HL-60/S4 treated with phorbol 12-myristate 13-acetate at 8.2 ng/mL for 4 days and 3 days (cell line): Measurements from ENCODE around the gene GCC1.

Experiments used
- in situ Hi-C: fragments of 300-500 bp; cut with MboI; formaldehyde crosslinking; loops from 2 replicates; pipeline ENCODE4 v1.15.0; 2022; ENCODE audit warnings: low sequenced_read_pairs

The GCC1 gene, protein sequence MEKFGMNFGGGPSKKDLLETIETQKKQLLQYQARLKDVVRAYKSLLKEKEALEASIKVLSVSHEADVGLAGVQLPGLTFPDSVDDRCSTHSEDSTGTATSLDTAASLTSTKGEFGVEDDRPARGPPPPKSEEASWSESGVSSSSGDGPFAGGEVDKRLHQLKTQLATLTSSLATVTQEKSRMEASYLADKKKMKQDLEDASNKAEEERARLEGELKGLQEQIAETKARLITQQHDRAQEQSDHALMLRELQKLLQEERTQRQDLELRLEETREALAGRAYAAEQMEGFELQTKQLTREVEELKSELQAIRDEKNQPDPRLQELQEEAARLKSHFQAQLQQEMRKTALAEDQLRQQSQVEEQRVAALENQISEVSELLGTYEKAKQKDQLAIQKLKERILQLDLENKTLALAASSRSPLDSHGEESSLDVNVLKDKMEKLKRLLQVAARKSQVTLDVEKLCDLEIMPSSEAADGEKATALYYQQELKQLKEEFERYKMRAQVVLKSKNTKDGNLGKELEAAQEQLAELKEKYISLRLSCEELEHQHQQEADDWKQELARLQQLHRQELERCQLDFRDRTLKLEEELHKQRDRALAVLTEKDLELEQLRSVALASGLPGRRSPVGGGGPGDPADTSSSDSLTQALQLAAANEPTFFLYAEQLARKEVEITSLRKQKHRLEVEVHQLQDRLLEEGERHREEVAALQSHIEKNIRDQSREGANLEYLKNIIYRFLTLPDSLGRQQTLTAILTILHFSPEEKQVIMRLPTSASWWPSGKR

DNA sequence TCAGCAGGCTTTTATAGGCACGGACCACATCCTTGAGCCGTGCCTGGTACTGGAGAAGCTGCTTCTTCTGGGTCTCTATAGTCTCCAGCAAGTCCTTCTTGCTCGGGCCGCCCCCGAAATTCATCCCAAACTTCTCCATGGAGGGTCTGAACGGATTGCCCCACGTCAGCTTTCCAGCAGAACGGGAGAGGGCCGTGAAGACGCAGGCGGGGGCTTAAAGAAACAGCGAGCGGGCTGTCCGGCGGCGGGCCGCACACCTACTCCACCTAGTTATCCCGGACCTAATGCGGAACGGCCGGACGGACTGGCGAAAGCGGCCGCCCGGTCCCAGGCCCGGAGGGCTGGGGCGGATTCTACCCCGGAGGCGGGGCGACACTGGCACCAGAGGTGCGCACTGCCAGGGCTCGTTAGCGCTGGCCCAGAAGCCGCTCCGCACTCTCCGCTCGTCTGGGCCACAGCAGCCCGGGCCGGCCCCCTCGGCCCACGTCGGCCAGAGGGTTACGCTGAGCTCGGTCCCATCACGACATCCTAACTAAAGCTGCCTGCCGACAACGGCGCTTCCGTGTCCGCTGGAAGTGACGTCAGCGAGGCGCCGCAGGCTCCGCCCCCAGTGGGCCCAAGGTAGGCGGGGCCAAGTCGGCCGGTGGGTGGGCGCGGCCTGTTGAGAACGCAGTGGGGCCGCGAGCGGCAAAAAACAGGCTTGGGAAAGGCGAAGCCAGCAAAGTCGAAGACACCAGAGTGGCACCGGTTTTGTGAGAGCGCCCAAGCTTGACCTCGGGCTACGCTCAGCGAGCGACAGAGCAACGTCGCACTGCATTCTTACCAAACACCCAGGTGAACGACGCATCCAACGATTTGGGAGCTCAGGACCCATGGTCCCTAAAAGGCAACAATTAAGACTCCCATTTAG lies at the start of gene GCC1:
Gene GCC1 (minus strand): TSS at position 553 of the 910 bp plus-strand sequence. CDS start 414 bp downstream, at position 139.
- in situ Hi-C loops = no loop called here

DNA sequence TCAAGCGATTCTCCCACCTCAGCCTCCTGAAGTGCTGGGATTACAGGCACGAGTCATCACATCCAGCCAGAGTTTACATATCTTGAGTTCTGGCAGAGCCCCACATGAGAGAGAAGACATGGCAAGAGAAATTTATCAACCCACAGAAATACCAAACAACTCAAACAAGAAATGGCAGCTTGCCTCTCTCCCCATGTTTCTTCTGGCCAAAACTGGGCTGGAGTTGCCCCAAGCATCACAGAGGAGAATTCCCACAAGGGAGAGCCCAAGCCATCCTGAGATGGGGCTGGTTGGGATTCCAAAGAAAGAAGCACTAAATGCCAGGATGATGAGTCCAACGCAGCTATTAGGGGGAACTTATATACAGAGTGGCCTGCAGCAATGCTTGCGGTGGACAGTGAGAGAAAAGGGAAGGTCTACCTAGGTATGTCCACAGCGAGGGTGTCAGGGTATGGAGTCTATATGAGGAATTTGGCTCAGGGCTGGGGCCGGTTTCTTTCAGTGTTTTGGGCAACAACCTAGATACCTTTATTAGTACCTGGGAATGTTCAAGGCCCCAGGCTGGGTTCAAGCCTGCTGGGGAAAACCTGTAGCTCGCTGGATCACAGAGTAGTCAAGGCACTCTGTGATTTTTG lies 47.0 kb upstream of the GCC1 start:
- in situ Hi-C loops = no loop called here

DNA sequence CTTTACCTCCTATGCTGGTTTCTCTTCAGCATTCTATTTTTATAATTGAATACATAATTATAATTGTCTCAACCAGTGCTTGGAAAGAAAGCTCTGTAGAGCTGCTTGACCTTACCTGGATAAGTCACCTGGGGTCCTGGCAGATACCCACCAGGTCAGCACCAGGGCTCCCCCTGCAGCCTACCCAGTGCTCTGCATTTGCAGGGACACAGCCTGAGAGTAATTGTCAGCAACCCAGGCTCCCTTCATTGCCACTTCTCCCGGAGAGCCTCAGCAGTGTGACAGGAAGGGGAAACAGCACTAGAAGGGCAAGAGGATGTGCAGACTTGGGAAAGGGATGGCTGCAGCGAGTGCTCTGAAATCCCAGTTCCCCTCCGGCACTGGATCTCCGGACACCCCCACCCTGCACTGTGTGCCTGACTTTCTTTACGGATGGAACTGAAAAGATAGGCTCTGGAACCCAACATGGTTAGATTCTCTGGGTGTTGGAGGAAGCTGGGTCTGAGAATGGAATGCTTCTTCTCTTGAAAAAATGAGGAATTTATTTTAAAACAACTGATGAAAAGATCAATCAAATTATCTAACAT lies 44.0 kb upstream of the GCC1 start:
- in situ Hi-C loops = no loop called here

DNA sequence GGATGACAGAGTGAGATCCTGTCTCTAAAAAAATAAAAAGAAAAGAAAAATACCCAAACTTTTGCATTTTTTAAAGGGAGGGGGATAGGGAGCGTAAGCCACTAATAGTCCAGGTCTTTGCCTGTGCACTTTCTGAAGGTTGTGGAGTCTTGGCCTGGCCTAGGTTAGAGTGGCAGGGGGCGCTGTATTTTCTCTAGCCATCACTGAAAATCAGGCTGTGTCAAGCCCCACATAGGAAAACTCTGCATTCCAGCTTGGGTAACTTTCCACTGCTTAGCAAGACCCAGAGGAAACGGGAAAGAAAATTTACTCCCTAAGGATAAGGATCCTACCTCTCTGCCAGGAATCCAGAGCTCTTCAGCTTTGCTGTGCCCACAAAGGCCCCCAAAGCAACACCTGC lies 43.0 kb upstream of the GCC1 start:
- in situ Hi-C loops = no loop called here

DNA sequence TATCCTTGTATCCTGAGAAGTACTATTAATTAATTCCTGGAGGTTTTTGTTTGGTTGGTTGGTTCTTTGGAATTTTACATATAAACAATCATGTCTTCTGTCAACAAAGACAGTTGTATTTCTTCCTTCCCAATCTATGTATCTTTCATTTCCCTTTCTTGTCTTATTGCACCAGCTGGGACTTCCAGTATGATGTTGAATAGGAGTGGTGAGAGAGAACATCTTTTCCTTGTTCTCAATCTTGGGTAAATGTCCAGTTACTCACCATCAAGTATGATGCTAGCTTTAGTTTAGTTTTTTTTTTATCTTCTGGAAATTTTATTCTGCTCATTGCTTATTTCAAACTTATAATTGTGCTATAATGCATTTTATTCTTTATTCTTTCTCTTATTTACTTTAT lies 39.9 kb upstream of the GCC1 start:
- in situ Hi-C loops = no loop called here

DNA sequence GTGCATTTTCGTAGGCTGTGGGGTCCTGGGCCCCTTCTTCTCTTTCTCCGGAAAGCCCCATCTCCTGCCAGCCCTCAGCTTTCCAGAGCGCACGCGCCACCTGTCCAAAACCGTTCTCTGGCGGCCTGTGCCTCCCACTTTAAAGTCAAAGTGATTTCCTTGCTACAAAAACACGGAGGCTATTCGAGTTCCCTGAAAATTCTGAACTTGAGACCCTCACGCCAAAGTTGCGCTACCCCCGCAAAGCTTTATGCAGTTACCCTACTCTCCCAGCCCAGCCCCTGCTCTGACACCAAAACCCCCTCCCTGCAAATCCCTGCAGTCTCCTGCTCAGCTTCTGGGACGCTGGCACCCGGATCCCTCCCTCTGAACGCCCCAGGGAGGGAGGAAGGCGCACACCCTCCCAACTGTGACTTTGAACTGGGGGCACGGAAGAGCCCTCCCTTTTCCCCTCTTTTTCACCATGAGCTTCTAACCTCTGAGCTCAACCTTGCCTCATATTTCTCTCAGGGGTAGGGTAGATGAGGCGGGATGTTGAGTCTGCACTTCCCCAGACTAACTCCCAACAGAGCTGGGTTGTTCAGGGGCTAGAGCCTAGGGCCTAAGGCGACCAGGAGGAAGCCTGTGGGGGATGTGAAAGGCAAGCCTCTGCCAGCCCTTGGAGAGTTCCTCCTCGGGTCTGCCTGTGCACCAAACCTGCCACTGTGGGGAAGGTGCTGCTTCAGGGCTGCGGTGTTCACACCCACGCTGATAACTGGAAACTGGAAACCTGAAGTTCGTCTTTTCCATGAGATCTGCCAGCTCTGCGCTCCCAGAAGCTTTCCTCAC lies 35.2 kb upstream of the GCC1 start:
- in situ Hi-C loops = no loop called here

DNA sequence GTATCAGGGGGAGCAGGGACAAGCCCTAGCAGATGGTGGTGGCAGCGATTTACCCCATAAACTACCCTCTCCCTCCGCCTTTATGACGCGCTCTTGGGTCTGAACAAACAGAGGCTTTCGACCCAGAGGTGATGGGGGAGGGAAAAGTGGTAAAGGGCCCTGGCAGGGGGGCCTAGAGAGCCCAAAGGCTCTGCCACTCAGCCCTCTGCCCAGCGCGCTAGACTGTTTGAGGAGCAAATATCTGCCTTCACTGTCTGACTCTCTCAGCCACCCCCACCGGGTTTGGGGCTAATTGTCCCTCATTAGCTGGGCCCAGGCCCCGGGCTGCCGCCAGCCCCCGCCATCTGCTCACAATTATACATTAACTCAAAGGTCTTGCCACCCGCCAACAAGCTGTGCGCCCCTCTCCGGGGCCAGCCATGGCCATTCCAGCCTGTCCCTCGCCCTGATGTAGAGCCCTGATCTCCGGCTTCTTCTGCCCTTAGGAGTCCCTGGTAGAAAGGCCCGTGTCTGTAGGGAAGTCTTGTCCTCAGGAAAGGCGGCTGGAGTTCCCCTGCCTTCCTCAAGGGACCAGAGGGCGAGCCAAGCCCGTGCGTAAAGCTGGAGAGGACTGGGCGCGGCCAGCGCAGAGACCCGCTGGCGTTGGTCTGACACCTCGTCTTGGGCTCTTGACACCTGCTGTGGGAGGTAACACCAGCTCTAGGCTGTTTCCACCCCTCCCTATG lies 34.4 kb upstream of the GCC1 start:
- in situ Hi-C loops = no loop called here

DNA sequence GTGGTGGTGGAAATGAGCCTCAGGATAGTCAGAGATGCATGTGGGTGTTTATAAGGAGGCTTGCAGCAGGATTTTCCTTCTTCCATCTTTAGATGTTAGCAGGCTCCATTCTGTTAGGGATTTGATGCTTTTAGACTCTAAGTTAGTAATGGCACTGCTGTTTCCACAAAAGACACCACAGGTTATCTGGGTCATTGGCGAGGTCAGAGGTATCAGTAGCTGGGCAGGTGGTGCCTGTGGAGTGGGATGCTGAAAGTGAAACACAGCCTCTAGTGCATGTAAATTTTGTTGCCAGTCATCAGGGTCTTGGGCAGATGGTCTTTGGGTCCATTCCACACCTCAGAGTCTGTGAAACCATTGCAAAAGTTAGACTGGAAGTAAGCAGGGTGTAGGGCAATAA lies 33.4 kb upstream of the GCC1 start:
- in situ Hi-C loops = no loop called here

DNA sequence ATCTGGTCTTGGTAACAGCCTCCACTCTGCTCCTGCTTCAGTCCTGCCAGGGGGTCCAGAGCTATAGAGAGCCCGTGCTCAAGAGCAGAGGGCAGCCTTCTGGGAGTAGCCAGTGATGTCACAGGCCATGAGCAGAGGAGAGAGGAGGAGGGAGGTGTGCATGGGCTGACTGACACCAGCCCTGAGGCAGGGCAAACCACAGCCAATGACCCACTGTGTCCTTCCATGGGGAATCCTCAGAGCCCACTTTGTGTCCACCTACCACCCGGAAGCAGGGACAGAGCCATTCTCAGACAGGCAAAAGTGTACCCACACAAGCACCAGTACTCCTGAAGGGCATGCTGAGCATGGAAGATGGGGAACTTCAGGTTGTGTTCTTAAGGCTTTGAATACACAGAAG lies 32.6 kb upstream of the GCC1 start, which contains the start of gene PAX4:
Gene PAX4 (minus strand): TSS at position 101 of the 400 bp plus-strand sequence. CDS start 2,214 bp downstream, outside the sequence.
- in situ Hi-C loops = no loop called here

DNA sequence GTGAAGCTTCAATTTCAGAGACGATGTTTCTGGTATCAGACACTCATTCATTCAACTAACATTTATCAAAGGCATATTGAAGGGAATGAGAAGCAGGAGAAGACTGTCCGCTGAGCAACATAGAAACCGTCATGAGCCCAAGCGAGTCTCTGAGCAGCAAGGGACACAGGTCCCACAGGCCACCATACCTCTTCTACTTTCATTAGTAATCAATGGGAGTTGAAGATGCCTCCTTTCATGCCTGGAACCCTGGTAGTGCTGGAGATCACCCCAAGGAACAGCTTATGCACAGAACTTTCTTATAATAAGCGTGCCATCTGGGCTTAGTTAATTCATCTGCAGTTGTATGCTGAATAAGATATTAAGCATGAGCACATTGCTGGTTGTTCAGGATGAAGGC lies 31.3 kb upstream of the GCC1 start:
- in situ Hi-C loops = no loop called here

DNA sequence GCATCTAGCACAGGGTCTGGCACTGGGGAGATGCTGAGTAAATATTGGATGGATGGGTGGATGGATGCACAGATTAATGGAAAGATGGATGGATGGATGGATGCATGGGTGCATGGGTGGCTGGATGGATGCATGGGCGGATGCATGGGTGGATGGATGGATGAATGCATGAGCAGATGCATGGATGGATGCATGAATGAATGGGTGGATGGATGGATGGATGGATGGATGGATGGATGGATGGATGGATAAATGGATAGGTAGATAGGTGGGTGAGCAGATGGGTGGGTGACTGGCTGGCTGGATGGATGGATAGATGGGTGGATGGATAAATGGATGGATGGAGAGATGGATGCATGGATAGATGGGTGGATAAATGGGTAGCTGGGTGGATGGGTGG lies 26.9 kb upstream of the GCC1 start:
- in situ Hi-C loops = no loop called here

DNA sequence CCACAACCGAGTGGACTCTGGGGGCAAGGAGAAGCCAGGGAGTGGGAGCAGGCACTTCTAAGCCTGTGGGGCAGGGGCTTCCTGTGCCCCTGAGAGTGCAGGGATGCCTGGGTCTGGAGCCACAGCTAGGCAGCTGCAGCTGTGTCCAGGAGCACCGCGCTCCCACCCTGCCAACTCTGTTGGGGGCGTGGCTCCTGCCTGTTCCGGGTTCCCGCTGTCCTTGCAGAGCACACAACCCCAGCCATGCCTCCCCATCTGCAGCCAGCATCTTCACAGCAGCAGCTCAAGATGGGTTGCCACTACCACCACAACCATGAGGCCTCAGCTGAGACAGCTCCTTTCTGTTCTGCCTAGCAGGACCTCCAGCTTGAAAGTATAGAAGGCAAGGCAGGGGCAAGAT lies 23.9 kb upstream of the GCC1 start:
- in situ Hi-C loops = no loop called here

DNA sequence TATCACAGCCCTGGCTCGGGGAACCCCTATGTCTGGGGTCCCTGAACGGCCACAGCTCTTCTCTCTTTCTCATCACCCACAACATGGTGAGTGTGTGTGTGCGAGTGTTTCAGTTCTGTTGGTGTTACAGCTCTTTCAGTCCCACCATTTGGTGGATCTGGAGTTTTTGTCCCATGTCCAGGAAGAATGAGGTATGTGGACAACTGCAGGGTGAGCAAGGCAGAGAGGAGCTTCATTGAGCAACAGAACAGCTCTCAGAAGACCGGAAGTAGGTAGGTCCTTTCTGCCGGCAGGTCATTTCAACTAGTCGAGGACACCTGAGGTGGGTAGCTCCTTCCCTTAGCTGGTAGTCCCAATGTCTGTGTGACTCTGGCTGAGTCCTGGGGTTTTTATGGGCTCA lies 23.1 kb upstream of the GCC1 start:
- in situ Hi-C loops = no loop called here

DNA sequence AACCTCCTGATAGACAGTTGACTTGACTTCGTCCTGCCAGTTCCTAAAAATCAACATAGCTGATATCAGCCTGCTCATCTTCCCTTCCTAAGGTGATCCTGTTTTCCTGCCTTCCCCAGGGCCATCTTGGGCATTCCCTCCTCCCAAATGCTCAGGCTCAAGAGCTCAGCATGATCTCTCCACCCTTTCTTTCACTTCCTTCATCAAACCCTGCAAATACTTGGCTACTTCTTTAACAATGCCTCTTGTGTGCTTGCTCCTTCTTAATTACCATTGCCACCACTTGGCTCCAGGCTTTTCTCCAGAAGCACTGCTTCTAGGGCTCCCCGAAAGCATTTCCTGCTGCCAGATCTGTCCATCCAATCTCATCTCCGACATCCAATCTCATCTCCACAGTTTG lies 15.5 kb upstream of the GCC1 start:
- in situ Hi-C loops = no loop called here

DNA sequence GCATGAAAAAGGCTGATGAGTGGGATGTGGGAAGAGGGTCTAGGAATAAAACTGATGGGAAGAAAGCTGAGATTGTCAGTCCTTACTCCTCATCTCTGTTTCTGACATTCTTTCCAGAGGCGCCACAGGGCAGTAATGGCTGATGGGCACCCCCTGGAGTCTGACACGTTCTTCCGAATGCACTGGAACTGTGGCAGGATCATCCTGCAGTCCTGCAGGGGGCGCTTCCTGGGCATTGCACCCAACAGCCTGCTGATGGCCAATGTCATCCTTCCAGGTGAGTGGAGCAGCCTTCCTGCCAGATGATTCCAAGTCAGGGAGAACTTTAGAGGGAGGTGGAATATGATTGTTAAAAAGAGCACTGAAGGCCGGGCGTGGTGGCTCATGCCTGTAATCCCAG lies 12.9 kb upstream of the GCC1 start:
- in situ Hi-C loops = no loop called here

DNA sequence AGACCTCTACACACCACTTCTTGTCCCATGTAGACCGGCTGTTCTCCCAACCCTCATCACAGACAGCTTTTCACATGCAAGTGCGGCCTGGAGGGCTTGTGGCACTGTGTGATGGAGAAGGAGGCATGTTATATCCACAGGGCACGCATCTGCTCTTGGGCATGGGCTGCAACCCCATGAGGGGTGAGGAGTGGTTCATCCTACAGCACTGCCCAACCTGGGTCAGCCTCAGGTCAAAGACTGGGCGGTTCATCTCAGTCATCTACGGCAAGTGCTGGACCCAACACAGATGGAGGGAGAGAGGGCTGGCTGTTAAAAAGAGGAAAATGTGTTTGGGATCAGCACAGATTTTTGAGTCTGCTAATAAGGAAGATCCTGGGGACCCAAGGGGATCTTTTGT lies 10.3 kb upstream of the GCC1 start:
- in situ Hi-C loops = no loop called here

DNA sequence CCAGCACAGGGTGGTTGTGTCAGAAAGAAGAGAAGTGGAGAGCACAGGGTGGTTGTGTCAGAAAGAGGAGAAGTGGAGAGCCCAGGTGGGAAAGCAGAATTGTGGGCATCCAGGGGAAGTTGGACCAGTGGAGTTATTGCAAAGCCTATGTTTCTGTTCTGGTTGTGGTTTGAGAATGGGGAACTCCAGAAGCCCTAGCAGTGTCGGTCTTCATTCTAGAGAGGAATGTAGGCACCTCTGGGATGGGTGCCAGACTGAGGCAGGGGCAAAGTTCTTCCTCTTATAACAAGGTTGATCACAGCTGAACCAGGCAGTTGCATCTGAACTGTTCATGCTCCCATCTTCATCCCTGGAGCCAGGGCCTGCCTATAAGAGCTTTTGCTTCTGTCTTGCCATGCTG lies 9.1 kb upstream of the GCC1 start:
- in situ Hi-C loops = no loop called here

DNA sequence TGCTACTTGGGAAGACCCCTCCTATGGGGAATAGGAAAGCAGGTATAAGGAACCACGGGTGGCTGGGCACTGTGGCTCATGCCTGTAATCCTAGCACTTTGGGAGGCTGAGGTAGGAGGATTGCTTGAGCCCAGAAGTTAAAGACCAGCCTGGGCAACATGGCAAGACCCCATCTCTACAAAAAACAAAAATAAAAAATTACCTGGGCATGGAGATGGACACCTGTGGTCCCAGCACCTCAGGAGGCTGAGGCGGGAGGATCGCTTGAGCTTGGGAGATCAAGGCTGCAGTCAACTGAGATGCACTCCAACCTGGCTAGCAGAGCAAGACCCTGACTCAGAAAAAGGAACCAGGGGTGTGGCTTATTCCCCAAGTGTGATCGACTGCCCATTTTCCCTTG lies 7.2 kb upstream of the GCC1 start:
- in situ Hi-C loops = no loop called here

DNA sequence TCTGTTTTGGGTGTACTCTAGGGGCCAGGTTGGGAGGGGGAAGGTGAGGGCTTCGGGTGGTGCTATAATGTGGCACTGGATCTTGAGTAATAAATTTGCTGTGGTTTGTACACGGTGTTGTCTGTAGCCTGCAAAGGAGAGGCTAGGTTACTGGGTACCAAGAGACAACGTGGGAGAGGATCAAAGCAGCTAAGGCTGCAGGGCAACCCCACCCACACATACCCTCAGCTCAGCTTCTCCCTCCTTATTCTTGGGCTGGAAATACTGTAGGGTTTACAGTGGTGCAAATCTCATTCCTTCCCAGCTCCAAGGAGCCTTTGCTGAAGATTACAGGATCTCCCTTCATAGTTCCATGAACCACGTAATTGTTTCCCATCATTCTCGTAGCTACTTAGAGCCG lies 6.2 kb upstream of the GCC1 start:
- in situ Hi-C loops = no loop called here
